Motor neuron (in vitro differentiated cells): ENCODE measurements around the gene MDH1B. TPM values are rescaled to one million over a fixed set of nuclear protein-coding genes. Genes with fewer than 3 reads are reported as not detected.

Experiments
- ATAC-seq, 8 experiments: fragments of 200-7000 bp; cut with Tn5 transposase; replicated peaks in 6 of 8; 2 replicates each; pipeline ENCODE4 v1.8.0; 2021; ENCODE audit warnings: mild to moderate bottlenecking in 8 of 8, moderate library complexity in 8 of 8
- H3K27ac ChIP-seq, 2 donors: fragments of 250-450 bp; sonication (Bioruptor Pico); 2 replicates each; pipeline ENCODE4 v1.9.0; 2021; ENCODE audit warnings: antibody characterized with exemption in 2 of 2, mild to moderate bottlenecking in 2 of 2, moderate library complexity in 1 of 2
- H3K4me1 ChIP-seq, 2 donors: fragments of 250-450 bp; sonication (Bioruptor Pico); replicated peaks in 1 of 2; 2 replicates each; pipeline ENCODE4 v1.6.1; 2021; ENCODE audit warnings: antibody characterized with exemption in 2 of 2, mild to moderate bottlenecking in 2 of 2, moderate library complexity in 1 of 2
- H3K4me3 ChIP-seq, 5 donors: fragments of 250-450 bp; sonication (Bioruptor Pico); 2 replicates each; pipeline ENCODE4 v1.9.0; 2021; ENCODE audit warnings: antibody characterized with exemption in 5 of 5, mild to moderate bottlenecking in 5 of 5, moderate library complexity in 4 of 5
- whole genome bisulfite sequencing, 10 experiments: fragments of 450-650 bp; shearing (Covaris generic); methylation state at CpG; one replicate each; pipeline ENCODE4 v1.0.0; 2022; 5-methylcytosine and 5-hydroxymethylcytosine counted together
- in situ Hi-C, 9 experiments: fragments of 400-800 bp; cut with MboI; loops; one replicate each; pipeline ENCODE4 v1.15.0; 2021; ENCODE audit warnings: low sequenced_read_pairs in 9 of 9, low pct_unique_long_range_greater_than_20kb in 2 of 9; ENCODE audit not compliant: unreplicated experiment in 9 of 9
- total RNA-seq, 8 experiments: library from RNA; unstranded; fragments of 300-600 nt; gene quantifications; 2 replicates each; pipeline versions ENCODE4 v1.2.3 to v1.2.4, GENCODE V29; 2022

Gene MDH1B
- total RNA-seq, 8 experiments from 2014 or later: 3.9 to 20.2 (median 4.4) TPM

- Histone ChIP-seq H3K4me1 (peaks cover 6 to 15% of the 10 kb centered on the region in 2 donors), H3K27ac (no peak overlapping the region), H3K4me3 (no peak overlapping the region)
- WGBS, 10 experiments: 63 to 100% (median 95%) methylated on average over 1 to 5 of the region's 5 CpGs; no CpG with 5 or more reads in 1 of the 10 experiments
- in situ Hi-C loops: loop anchor here in 7 of 9 experiments (5.0 to 25.0 kb wide), 6 partner anchors 236 to 689 kb away; partner anchors contain the start of gene ADAM23 (in 1 of the 7)
- no peak for ATAC-seq
Observed at GRCh38 chr2:206798000-206798399, 32.9 kb upstream of the MDH1B start.

- Histone ChIP-seq H3K4me3 (no peak overlapping the region), H3K4me1 (peaks cover 6 to 15% of the 10 kb centered on the region in 2 donors), H3K27ac (no peak overlapping the region)
- WGBS, 10 experiments: 60 to 100% (median 100%) methylated on average over 1 to 4 of the region's 4 CpGs; no CpG with 5 or more reads in 3 of the 10 experiments
- in situ Hi-C loops: loop anchor here in 7 of 9 experiments (5.0 to 25.0 kb wide), 6 partner anchors 235 to 690 kb away; partner anchors contain the start of gene ADAM23 (in 1 of the 7)
- ATAC-seq: no peak
Observed at GRCh38 chr2:206797376-206797775, 32.2 kb upstream of the MDH1B start.

DNA sequence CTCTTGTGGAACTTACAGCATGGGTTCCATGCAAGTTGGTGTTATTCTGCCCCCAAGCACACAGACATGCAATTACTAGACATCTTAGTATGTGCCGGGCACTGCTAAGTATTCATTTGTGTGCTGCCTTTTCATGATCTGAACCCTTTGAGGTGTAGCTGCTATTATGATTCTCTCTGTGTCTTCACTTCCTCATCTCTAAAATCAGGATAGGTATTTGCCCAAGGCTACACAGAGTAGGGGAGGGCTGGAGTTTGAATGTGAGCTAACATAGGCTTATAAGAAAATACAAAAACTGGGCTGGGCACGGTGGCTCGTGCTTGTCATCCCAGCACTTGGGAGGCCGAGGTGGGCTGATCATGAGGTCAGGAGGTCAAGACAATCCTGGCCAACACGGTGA, 27.5 kb upstream of the MDH1B start:
- in situ Hi-C loops: loop anchor here in 6 of 9 experiments (10.0 to 25.0 kb wide), 5 partner anchors 230 to 695 kb away; partner anchors contain the start of gene ADAM23 (in 1 of the 6)
- Histone ChIP-seq H3K27ac (no peak overlapping the region), H3K4me3 (no peak overlapping the region), H3K4me1 (no peaks in the 10 kb centered on the region)
- 75 to 100% (median 92%) methylated on average over 1 to 4 of the region's 5 CpGs; no CpG with 5 or more reads in 2 of the 10 experiments for WGBS, 10 experiments
- no peak for ATAC-seq

DNA sequence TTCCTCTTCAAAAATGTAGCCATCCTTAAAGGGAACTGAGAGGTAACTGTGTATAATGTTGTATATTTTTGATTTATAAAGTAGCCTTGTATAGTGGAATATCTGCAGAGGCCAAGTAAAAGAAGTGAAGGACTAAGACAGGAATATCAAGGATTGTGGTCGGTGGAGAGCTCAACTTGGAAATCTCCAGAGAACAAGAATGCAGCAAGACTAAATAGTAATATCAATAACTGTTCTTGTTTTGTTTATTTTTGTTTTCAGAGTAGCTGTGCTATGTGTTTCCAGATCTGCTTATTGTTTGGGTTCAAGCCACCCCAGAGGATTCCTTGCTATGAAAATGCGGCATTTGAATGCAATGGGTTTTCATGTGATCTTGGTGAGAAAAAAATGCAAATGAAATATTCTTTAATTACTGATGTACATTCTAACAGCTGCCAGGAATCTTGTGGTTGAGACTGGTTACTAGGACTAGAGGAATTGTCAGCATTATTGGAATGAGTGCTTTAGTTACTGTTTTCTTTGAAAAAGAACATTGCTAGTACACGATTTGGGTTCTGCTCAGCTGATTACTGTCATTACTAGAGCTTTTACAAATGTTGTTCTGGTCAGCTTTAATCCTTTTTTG, 25.3 kb upstream of the MDH1B start:
- WGBS, 10 experiments: 0 to 100% (median 90%) methylated on average over 1 to 3 of the region's 3 CpGs
- Histone ChIP-seq H3K27ac (no peak overlapping the region), H3K4me1 (no peaks in the 10 kb centered on the region), H3K4me3 (no peak overlapping the region)
- ATAC-seq: peak in 3 of 8 experiments; percentile 52 to 79 (median 66)
- in situ Hi-C loops: loop anchor here in 6 of 9 experiments (10.0 to 25.0 kb wide), 5 partner anchors 228 to 697 kb away; partner anchors contain the start of gene ADAM23 (in 1 of the 6)

- no peak for ATAC-seq
- WGBS, 10 experiments: 85 to 100% (median 92%) methylated on average over 3 to 7 of the region's 7 CpGs; no CpG with 5 or more reads in 3 of the 10 experiments
- no peak overlapping the region for H3K4me3 ChIP-seq
- no peak overlapping the region for H3K27ac ChIP-seq
- in situ Hi-C loops: loop anchor here in 6 of 9 experiments (25.0 kb wide), 4 partner anchors 222 to 703 kb away; partner anchors contain the start of gene ADAM23 (in 1 of the 6)
- no peaks in the 10 kb centered on the region for H3K4me1 ChIP-seq
Observed at GRCh38 chr2:206784559-206785353, 19.6 kb upstream of the MDH1B start.

DNA sequence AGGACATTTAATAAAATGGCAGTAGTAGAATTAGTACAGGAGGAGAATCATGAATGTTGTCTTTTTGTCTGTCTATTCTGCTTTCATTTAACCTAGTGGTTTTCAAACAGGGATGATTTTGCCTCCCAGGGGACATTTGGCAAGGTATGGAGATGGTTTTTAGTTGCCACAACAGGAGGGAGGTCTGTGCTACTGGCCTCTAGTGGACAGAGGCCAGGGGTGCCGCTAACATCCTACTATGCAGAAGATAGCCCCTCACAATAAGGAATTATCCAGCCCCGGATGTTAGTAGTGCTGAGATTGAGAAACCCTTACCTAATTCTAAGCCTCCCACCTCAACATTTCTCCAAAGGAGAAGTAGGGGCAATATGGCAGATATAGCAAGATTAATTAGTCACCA, 18.6 kb upstream of the MDH1B start:
- Histone ChIP-seq H3K4me3 (no peak overlapping the region), H3K27ac (no peak overlapping the region), H3K4me1 (no peaks in the 10 kb centered on the region)
- peak in 2 of 8 experiments; percentile 29 to 49 for ATAC-seq
- 50 to 100% (median 90%) methylated on average over 1 to 2 of the region's 2 CpGs; no CpG with 5 or more reads in 5 of the 10 experiments for WGBS, 10 experiments
- in situ Hi-C loops: loop anchor here in 6 of 9 experiments (25.0 kb wide), 4 partner anchors 221 to 704 kb away; partner anchors contain the start of gene ADAM23 (in 1 of the 6)

DNA sequence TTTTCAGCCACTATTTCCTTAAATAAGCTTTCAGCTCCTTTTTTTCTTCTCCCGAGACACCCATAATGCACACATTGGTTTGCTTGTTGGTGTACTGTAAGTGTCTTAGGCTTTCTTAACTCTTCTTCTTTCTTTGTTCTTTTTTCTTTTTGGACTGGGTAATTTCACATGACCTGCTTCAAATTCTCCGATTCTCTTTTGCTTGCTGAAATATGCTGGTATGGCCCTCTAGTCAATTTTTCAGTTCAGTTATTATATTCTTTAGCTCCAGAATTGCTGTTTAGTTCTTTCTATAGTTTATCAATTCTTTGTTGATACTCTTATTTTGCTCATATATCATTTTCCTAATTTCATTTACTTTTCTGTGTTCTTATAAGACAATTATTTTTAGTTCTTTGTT, 15.5 kb upstream of the MDH1B start:
- in situ Hi-C loops: loop anchor here in 6 of 9 experiments (25.0 kb wide), 4 partner anchors 218 to 707 kb away; partner anchors contain the start of gene ADAM23 (in 1 of the 6)
- 86 to 100% (median 96%) methylated on average over 1 to 2 of the region's 2 CpGs for WGBS, 10 experiments
- ATAC-seq: no peak
- Histone ChIP-seq H3K4me3 (no peak overlapping the region), H3K27ac (no peak overlapping the region), H3K4me1 (no peaks in the 10 kb centered on the region)

GRCh38 chr2:206776432-206776831, 11.3 kb upstream of the MDH1B start:
- ATAC-seq: no peak
- Histone ChIP-seq H3K4me1 (no peaks in the 10 kb centered on the region), H3K4me3 (no peak overlapping the region), H3K27ac (no peak overlapping the region)
- in situ Hi-C loops: loop anchor here in 6 of 9 experiments (10.0 to 25.0 kb wide), 5 partner anchors 82 to 711 kb away; partner anchors contain the start of gene ADAM23 (in 1 of the 6)

DNA sequence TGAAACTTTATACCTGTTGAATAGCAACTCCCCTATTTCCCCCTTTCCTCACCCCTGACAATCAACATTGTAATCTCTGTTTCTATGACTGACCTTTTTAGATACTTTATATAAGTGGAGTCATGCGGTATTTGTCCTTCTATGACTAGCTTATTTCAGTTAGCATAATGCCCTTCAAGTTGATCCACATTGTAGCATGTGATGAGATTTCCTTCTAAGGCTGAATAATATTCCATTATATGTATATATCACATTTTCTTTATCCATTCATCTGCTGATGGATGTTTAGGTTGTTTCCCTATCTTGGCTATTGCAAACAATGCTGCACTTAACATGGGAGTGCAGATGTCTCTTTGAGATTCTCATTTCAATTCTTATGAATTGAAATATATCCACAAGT, 9.7 kb upstream of the MDH1B start:
- no peak for ATAC-seq
- Histone ChIP-seq H3K4me1 (no peaks in the 10 kb centered on the region), H3K4me3 (no peak overlapping the region), H3K27ac (no peak overlapping the region)
- WGBS, 10 experiments: 100% methylated on average over 1 of the region's 1 CpG; no CpG with 5 or more reads in 2 of the 10 experiments
- in situ Hi-C loops: loop anchor here in 7 of 9 experiments (10.0 to 25.0 kb wide), 5 partner anchors 80 to 712 kb away; partner anchors contain the start of gene ADAM23 (in 1 of the 7)

GRCh38 chr2:206766057-206766930, 1.2 kb upstream of the MDH1B start:
- in situ Hi-C loops: loop anchor here in 2 of 9 experiments (25.0 kb wide), 1 partner anchor 204 kb away; no protein-coding TSS in a partner anchor
- peak overlapping the region; percentile 84 to 92 for H3K27ac ChIP-seq
- ATAC-seq: no peak
- peak overlapping the region; percentile 59 to 99 (median 64) for H3K4me3 ChIP-seq
- peaks cover 5 to 13% of the 10 kb centered on the region in 2 donors for H3K4me1 ChIP-seq
- 26 to 63% (median 50%) methylated on average over 3 to 10 of the region's 12 CpGs for WGBS, 10 experiments

DNA sequence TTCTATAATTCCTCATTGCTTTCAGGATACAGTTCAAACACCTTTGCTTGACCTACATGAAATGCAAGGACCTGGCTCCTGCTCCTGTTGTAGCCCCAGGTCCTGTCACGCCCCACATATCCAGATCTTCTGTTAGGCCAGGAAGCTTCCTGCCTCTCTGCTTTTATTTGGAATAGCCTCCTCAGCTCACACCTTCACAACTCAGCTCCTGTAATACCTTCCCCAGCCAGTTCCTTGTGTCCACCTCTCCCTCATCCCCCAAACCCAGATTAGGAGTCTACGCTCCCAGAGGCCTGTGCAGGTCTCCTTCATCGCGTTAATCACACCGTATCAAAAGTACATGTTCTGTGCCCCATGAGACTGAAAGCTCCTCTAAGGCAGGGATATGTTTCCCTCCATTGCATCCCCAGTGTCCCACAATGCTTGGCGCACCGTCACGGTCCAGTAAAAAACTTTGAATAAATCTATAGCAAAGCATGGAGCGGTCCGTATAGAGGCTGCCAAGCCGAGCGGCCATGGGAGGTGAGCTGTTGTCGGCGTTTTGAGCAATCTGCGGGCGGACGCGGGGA, 371 bp downstream of the MDH1B start:
- Histone ChIP-seq H3K4me3 (peak overlapping the region; percentile 59 to 99 (median 64)), H3K4me1 (peaks cover 5 to 13% of the 10 kb centered on the region in 2 donors), H3K27ac (peak overlapping the region in 1 of 2 donors; percentile 8)
- in situ Hi-C loops: loop anchor here in 2 of 9 experiments (25.0 kb wide), 1 partner anchor 202 kb away; no protein-coding TSS in a partner anchor
- peak in 1 of 8 experiments; percentile 59 for ATAC-seq
- WGBS, 10 experiments: 0 to 33% (median 14%) methylated on average over 2 to 8 of the region's 18 CpGs; no CpG with 5 or more reads in 1 of the 10 experiments
